GM10248 (cell line): ENCODE data around the gene FAM163B.

Experiments
- CTCF ChIA-PET: fragments of 300-600 bp; sonication (Branson Sonifier 250); formaldehyde crosslinking; extraction: SDS; loops from one replicate; lab custom pipeline; 2021; ENCODE audit warnings: antibody characterized with exemption; lab: Yijun Ruan, JAX
- POLR2A ChIA-PET: fragments of 350-650 bp; sonication (Branson Sonifier 250); formaldehyde crosslinking; extraction: SDS; loops from one replicate; lab custom pipeline; 2020; ENCODE audit warnings: antibody characterized with exemption; lab: Yijun Ruan, JAX
- DNase-seq: peaks from one replicate; pipeline ENCODE4 v3.0.0; 2012; ENCODE audit errors: extremely low spot score
- TF ChIP-seq, protein P1 (sequence below): IDR thresholded peaks from 2 replicates; pipeline ENCODE4 v1.5.1; 2012; ENCODE audit warnings: mild to moderate bottlenecking, low read depth; ENCODE audit errors: extremely low read depth, missing control alignments, control extremely low read depth

The FAM163B gene

GRCh38 chr9:133635098-133635497 lies 25.9 kb upstream of the FAM163B start:
- ChIA-PET POLR2A (no interaction called here), CTCF (no interaction called here)
- TF ChIP-seq, protein P1, sequence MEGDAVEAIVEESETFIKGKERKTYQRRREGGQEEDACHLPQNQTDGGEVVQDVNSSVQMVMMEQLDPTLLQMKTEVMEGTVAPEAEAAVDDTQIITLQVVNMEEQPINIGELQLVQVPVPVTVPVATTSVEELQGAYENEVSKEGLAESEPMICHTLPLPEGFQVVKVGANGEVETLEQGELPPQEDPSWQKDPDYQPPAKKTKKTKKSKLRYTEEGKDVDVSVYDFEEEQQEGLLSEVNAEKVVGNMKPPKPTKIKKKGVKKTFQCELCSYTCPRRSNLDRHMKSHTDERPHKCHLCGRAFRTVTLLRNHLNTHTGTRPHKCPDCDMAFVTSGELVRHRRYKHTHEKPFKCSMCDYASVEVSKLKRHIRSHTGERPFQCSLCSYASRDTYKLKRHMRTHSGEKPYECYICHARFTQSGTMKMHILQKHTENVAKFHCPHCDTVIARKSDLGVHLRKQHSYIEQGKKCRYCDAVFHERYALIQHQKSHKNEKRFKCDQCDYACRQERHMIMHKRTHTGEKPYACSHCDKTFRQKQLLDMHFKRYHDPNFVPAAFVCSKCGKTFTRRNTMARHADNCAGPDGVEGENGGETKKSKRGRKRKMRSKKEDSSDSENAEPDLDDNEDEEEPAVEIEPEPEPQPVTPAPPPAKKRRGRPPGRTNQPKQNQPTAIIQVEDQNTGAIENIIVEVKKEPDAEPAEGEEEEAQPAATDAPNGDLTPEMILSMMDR = no peak

GRCh38 chr9:133634081-133634691 lies 25.0 kb upstream of the FAM163B start:
- TF ChIP-seq, protein P1 = no peak
- CTCF ChIA-PET = interaction anchor here (1.4 kb wide), 1 partner anchor 13 kb away, joined by 4 read pairs; no protein-coding TSS in a partner anchor
- POLR2A ChIA-PET = no interaction called here
- no peak for DNase-seq

More at GRCh38 chr9:133635098-133635497, 25.9 kb upstream of the FAM163B start:
- no peak for DNase-seq

DNA sequence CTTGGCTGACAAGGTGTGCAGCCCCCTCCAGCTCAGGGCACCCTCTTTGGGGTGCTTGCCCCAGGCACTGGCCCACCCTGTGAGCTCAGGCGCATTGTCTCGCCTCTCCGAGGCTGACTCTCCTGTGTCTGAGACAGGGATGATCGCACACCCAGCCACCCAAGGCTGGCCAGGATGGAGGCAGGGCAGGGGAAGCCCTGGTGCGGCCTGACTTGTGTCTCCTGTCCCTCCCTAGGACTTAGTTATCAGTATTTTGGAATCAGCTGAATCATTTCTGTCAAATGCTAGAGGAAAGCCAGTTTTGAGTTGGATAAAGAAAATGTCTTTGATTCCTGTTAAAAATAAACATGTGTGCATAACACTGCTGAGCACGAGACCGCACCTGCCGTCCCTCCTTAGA lies 24.5 kb upstream of the FAM163B start:
- no peak for DNase-seq
- POLR2A ChIA-PET = no interaction called here
- CTCF ChIA-PET = interaction anchor here (1.4 kb wide), 1 partner anchor 14 kb away, joined by 4 read pairs; no protein-coding TSS in a partner anchor
- TF ChIP-seq, protein P1 = no peak

- ChIA-PET POLR2A (no interaction called here), CTCF (interaction anchor here (1.4 kb wide), 1 partner anchor 15 kb away, joined by 4 read pairs; no protein-coding TSS in a partner anchor)
- DNase-seq = no peak
- TF ChIP-seq, protein P1 = no peak
These were observed 23.9 kb upstream of the FAM163B start for GRCh38 chr9:133632806-133633680.

GRCh38 chr9:133631111-133631510 lies 21.9 kb upstream of the FAM163B start:
- POLR2A ChIA-PET = no interaction called here
- TF ChIP-seq, protein P1 = no peak
- no peak for DNase-seq
- CTCF ChIA-PET = no interaction called here

DNA sequence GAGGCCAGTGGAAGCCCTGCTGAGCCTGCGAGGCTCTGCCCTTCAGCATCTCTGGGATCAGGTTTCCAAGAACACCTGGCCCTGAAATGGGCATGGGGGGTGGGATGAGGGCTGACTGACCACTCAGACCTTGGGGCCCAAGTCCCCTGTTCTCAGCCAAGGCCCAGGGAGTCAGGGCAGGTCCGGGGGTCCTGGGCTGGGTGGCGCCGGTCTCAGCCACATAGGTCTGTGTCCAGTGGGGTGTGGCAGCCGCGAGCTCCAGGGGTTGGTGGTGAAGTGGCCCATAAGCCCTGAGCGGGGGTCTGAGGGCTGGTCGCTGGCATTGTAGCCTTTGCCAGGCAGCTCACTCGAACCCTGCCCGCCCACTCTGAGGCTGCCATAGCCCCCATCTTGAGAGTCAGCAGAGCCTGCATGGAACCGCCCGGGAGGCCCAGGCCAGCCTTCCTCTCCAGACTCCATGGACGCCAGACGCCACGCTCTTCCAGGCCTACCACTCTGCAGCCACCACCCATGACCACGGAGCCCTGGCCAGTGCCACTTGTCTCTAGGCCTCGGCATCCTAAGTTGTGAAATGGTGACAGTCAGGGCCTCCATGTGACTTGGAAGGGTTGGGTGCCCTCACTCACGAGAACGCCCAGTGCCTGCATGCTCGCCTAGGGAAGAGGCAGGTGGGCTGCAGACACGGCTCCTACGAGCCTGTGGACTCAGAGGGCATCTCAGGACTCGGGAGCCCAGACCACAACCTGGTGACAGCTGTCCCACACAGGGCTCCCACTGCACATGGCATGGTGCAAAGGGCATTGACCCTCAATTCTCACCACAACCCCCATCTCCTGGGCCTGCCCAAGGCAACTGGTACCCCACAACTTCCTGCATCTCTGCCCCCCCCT lies 20.3 kb upstream of the FAM163B start:
- TF ChIP-seq, protein P1 = no peak
- DNase-seq = no peak
- ChIA-PET CTCF (no interaction called here), POLR2A (no interaction called here)
